ENCODE measurements around the gene RGCC. TPM values are rescaled to one million over a fixed set of nuclear protein-coding genes. Genes with fewer than 3 reads are reported as not detected.

The RGCC gene
- total RNA-seq, 1 donor from 2014 or later: 381 TPM

DNA sequence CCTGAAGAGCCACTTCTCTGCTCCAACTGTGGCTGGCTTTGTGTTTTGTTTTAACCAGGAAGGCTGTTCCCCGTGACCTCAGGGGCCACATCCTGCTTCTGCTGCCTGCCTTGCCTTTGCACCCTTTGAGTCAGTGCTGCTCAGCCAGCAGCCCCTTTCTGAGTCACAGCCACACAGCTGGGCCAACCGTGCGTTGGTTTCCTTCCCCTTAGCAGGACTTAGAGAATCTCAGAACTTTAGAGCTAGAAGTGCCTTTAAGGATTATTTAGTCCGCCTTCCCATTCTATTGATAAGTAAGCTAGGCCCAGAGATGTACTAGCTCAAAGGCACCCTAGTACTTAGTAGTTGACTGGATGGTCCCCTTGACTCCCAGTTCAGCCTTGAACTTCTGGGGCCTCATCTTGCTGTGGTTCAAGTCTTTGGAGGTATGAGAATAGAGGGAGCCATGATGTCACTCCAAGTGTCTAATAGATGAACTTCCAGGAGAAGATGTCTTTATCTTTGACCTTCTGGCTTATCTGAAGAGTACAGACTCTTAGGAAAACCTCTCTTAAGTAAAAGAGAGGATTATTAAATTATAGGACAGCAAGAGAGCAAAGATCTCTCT, 8.0 kb downstream of the RGCC start:
- no peak for TF ChIP-seq CTCF (IDR thresholded peaks at IDR 0.05)
- intact Hi-C loops (cut with DNase I): no loop called here
- ATAC-seq: peak; percentile 47 to 83
- peaks cover 60% of the 10 kb centered on the region for H3K4me1 ChIP-seq
- peaks cover 90% of the 10 kb centered on the region for H3K36me3 ChIP-seq
- H3K9me3 ChIP-seq: no peaks in the 10 kb centered on the region
- H3K4me3 ChIP-seq: peak overlapping the region; percentile 80
- peak; percentile 71 for DNase-seq
- peak overlapping the region; percentile 82 for H3K27ac ChIP-seq
- no peaks in the 10 kb centered on the region for H3K27me3 ChIP-seq (ENCODE audit: low read depth)

DNA sequence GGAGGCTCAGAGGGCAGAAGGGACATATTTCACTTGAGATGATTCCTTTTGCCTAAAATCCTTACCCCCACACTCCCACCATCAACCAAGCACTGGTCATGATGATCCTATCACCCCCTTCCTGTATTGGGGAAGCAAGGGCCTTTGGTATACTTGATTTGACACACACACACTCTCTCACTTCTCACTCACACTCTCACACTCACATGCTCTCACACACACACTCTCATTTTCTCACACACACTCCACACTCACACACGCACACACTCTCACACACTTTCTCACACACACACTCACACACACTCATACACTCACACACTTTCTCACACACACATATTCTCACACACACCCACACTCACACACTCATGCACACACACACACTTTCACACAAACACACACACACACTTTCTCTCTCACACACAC, 8.6 kb downstream of the RGCC start:
- TF ChIP-seq CTCF (IDR thresholded peaks at IDR 0.05): no peak
- peak; percentile 3 to 25 for ATAC-seq
- Histone ChIP-seq H3K4me3 (peak overlapping the region; percentile 80), H3K4me1 (peaks cover 56% of the 10 kb centered on the region), H3K36me3 (peaks cover 90% of the 10 kb centered on the region), H3K27me3 (ENCODE audit: low read depth) (no peaks in the 10 kb centered on the region), H3K9me3 (no peaks in the 10 kb centered on the region), H3K27ac (peak overlapping the region; percentile 82)
- intact Hi-C loops (cut with DNase I): no loop called here
- no peak for DNase-seq

- H3K36me3 ChIP-seq: peaks cover 84% of the 10 kb centered on the region
- intact Hi-C loops (cut with DNase I): no loop called here
- H3K9me3 ChIP-seq: no peaks in the 10 kb centered on the region
- no peaks in the 10 kb centered on the region for H3K27me3 ChIP-seq (ENCODE audit: low read depth)
- no peak for DNase-seq
- no peak for ATAC-seq
- peak overlapping the region; percentile 17 for H3K4me3 ChIP-seq
- peak overlapping the region; percentile 60 for H3K27ac ChIP-seq
- H3K4me1 ChIP-seq: peaks cover 40% of the 10 kb centered on the region
- TF ChIP-seq CTCF (IDR thresholded peaks at IDR 0.05): no peak
These were observed 10.1 kb downstream of the RGCC start for GRCh38 chr13:41467425-41467945.

- DNase-seq (no peak), ATAC-seq (no peak)
- Histone ChIP-seq H3K27ac (peak overlapping the region; percentile 60), H3K4me3 (no peak overlapping the region), H3K4me1 (peaks cover 31% of the 10 kb centered on the region), H3K36me3 (peaks cover 75% of the 10 kb centered on the region), H3K27me3 (ENCODE audit: low read depth) (no peaks in the 10 kb centered on the region), H3K9me3 (no peaks in the 10 kb centered on the region)
- intact Hi-C loops (cut with DNase I): no loop called here
- TF ChIP-seq CTCF (IDR thresholded peaks at IDR 0.05): no peak
These were observed 11.3 kb downstream of the RGCC start for GRCh38 chr13:41468631-41469030.

- ATAC-seq (no peak), DNase-seq (no peak)
- H3K4me1 ChIP-seq: peaks cover 15% of the 10 kb centered on the region
- peak overlapping the region; percentile 7 for H3K27ac ChIP-seq
- intact Hi-C loops (cut with DNase I): no loop called here
- no peak overlapping the region for H3K4me3 ChIP-seq
- peaks cover 59% of the 10 kb centered on the region for H3K36me3 ChIP-seq
- no peaks in the 10 kb centered on the region for H3K27me3 ChIP-seq (ENCODE audit: low read depth)
- no peaks in the 10 kb centered on the region for H3K9me3 ChIP-seq
- TF ChIP-seq CTCF (IDR thresholded peaks at IDR 0.05): no peak
These were observed 12.8 kb downstream of the RGCC start for GRCh38 chr13:41470196-41470595.
